NCI-H1092 (cell line): ENCODE measurements around the gene BEGAIN.

Experiments
- DNase-seq: peaks from one replicate; lab custom pipeline; 2025; lab: John Stamatoyannopoulos, UW

BEGAIN gene

DNA sequence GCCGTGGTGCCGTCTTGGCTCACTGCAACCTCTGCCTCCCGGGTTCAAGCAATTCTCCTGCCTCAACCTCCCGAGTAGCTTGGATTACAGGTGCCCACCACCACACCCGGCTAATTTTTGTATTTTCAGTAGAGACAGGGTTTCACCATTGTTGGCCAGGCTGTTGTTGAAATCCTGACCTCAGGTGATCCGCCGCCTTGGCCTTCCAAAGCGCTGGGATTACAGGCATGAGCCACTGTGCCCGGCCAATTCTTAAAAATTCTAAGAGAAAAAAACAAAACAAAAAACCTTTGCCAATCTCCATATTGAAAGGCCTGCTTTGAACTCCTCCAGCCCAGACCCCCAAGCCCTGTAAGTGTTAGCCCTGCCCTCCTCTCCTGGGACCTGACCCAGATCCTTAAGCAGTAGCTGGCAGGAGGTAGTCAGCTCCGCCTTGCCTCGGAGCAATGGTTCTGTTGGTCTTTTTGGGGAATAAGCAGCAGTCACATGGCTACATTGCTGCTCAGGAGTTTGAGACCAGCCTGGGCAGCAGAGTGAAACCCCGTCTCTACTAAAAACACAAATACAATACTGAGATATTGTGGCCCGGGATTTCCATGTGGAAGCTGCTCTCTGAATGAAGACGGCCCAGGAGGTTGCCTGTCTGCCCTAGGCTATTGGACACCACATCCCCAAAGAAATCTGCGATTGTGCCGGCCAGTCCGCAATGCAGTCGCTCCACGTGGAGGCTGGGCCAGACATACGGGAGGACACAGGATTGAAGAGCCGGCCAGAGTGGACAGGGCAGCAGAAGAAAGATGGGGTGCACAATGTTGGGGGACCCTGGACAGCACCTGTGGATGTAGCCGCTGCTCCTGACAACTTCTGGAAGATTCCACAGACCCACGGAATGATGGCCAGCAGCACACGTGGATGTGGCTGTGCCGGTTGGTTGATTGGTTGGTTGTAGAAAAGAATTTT lies 28.8 kb upstream of the BEGAIN start:
- no peak for DNase-seq

DNA sequence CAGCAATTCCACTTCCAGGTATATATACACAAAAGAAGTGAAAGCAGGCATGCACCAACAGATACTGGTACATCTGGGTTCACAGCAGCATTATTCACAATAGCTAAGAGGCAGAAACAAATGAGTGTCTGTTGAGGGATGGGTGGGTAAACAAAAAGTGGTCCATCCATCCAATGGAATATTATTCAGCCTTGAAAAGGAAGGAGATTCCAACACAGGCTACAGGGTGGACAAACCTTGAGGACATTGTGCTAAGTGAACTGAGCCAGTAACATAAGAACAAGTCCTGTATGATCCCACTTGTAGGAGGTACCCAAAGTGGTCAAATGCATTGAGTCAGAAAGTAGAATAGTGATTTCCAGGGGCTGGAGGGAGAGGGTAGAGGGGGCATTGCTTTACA lies 27.6 kb upstream of the BEGAIN start:
- no peak for DNase-seq

DNA sequence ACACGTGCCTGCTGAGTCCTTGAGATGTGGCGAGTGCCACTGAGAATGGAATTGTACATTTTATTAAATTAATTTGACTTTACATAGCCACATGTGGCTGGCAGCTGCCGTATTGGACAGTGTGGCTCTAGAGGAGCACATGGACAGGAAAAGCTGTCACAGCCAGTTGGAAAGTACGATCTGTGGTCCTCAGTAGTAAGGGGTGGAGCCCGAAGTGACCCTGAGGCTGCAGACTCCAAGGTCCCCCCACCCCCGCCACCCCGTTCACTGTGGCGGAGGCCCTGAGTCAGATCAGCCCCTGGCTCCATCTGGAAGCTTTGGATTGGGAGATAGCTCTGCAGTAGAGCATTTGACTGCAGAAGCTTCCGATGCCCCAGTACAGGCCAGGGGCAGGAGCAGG lies 25.8 kb upstream of the BEGAIN start:
- no peak for DNase-seq

DNA sequence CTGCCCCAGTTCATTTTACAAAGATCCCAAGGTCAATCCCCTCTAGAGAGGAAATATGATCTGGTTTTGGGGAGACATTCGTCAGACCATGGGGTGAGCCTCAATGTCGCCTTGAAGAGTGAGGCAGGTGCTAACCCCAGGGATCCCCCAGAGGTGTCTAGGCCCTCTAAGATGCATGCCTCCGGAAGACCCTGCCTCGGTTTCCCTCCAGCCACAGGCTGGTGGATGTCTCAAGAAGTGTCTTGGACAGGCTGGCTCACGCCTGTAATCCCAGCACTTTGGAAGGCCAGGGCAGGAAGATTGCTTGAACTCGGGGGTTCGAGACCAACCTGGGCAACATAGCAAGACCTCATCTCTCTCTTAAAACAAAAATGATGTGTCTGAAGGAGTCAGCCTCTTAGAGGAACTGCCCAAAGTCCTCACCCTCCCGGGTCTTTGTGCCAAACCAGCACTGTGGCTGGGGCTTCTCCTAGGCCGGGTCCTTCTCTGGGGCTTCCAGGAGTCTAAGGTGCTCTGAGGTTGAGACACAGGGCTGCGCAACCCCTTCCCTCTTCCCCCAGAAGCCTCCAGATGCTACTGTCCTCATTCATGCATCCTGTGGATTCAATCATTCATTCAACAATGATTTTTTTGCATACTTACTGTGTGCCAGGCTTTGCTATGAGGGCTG lies 24.7 kb upstream of the BEGAIN start:
- no peak for DNase-seq

DNA sequence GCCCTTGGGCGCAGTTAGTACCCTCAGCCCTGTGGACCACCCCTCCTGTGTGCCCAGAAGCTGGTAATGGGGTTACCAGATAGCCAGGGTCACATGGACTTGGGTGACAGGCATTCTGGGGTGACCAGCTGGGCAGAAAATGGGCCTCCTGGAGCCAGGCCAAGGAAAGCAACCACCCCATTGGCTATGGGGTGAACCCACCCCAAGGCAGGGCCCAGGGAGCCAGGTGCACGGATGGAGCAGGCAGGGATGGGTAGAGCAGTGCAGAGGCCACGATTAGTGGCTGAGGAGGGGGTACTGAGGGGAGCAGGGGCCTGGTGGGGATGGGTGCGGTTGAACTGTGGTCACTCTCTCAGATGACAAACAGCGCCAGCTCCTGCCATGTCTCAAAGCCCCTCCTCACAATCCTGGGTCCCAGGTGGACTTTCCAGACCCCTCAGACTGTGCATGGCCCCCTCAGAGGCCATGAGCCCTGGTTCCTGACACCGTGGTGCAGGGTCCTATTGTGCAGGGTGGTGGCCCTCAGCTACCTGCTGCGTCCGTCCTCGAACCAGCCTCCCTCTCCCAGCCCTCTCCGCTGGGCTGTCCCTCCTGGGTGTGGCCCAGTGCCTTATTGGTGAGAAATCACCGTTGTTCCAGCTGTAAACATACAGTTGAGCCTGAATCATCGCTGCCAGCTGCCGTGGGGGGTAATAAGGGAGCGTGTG lies 23.4 kb upstream of the BEGAIN start:
- no peak for DNase-seq

DNA sequence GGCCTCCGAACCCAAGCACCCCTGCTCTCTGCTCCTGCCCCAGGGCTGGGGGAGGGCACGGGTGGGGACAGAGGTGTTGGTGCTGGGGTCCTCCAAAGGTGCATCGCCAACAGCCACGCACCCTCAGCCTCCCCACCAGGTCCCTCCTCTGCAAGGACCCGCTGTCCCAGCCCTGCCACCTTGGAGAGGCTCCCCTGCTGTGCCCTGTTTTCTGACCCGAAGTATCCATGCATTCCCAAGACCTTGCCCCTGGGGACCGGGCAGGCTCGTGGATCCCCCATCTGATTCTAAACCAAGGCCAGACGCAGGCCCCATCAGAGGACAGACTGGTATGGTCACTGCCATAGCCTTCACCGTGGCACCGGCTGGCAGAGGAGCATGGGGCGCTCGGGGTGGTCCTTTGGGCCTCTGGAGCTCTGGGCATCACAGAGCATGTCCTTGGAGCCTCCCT lies 22.7 kb upstream of the BEGAIN start:
- no peak for DNase-seq

DNA sequence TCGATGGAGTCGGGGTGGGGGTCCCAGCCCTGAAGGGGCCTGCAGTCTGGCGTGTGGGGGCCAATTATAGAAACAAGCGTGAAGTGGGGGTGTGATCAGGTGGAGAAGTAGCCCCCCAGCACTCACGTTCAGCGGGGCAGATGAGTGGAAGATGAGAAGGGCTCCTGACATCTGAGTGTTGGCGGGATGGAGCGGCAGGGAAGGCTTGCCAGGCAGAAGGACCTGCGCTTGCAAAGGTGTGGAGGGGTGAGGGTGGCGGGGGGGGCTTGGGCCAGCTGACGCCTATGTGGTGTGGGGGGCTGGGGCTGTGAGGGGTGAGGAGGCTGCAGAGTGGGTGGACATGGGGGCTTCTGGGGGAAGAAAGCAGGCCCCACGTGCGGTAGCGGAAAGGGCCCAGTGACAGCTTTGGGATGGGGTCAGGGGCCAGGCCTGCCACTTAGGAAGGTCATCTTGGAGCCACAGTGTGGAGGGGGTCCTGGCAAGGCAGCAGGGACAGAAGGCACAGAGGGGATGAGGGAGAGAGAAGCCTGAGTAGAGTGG lies 22.2 kb upstream of the BEGAIN start:
- DNase-seq, result no peak

DNA sequence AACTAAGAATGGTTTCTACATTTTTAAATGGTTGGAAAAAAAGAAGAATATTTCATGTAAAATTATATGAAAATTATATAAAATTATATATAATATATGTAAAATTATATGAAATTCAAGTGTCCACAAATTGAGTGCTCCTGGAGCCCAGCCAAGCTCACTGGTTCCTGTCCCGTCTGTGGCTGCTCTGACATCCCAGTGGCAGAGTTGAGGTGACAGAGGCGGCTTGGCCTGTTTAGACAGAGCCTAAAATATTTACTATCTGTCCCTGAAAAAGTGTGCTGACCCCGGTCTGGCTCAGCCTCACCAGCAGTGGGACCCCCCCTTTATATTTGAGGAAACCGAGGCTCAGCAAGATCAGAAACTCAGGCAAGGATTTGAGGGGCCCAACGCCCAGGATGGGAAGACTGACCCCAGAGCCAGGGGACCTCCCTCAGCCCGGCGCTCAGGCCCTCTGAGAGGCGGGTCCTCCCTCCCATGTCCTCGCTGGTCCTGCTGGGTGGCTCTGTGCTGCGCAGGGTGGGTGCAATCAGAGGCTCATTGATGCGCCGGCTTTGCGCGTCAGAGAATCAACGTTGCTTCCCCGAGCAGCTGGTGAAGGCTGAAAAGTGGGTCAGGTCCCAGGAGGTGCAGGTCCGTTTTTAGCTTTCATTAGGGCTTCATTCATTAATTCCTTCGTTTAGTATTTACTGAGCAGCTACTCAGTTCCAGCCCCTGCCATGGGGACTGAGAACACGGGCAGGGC lies 21.5 kb upstream of the BEGAIN start:
- no peak for DNase-seq

DNA sequence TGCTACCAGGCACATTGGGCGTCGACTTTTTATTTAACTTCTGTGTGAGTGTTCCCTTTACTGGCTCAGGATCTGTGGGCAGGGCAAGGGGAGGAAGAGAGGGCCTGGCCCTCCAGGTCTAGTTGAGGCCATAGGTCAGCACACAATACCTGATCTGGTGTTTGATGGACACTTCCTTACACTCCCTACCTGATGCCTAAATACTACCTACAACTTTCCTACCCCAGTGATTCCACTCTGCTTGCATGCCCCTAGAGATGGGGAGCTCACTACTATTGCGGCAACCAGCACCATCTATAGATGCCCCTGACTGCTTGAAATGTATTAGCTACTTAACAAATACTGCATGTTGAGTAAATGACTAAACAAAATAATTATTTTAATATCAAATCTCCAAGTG lies 20.8 kb upstream of the BEGAIN start:
- DNase-seq, result no peak

DNA sequence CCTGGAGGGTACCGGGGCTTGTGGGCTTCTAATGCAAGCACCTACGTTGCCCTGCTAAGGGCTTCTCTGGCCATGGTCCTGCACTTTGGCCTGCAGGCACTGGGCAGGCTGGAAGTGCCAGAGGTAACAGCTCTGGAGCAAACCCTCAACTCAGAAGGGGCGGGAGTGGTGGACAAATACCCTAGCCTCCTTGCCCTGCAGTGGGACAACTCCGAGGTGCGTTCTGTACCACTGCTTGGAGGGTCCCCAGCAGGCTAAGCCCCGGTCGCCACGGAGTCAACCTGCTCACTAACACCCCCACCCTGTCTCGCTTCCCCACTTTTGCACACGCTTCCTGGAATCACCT lies 20.4 kb upstream of the BEGAIN start:
- DNase-seq, result no peak

DNA sequence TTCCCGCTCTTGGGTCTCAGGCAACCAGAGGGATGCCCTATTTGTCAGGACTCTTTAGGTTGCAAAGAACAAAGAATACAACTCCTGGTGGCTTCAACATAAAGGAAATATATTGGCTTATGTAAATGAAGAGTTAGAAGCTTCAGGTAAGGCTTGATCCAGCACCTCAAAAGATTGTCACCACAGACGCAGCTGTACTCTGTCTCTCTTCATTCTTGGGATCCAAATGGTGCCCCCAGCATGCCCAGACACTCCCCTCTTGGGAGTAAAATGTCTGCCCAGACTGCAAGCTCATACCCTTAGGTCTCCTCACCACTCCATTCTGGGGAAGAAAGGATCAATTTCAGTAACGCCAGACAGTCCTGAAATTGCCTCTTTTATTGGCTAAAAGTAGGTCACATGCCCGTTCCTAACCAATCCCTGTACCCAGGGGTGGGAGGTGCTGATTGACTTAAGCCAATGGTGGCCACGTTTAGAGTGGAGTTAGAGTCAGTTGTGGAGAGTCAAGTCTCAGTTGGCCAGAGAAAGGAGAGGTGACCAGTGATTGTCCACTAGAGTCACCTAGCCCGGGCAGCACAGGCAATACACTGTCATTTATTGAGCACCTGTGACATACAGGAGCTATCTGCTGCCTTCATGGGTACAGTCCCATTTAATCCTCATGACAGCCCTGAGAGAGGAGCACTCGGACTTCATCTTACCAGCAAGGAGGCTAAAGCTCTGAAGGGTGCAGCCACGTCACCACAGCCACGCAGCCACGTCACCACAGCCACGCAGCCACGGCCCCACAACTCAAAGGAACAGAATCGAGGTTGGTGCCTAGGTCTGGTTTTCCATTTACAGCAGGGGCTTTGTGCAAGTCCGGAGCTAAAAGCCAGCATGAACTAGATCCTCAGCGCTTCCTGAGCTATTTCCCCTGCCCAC lies 19.7 kb upstream of the BEGAIN start:
- no peak for DNase-seq

DNA sequence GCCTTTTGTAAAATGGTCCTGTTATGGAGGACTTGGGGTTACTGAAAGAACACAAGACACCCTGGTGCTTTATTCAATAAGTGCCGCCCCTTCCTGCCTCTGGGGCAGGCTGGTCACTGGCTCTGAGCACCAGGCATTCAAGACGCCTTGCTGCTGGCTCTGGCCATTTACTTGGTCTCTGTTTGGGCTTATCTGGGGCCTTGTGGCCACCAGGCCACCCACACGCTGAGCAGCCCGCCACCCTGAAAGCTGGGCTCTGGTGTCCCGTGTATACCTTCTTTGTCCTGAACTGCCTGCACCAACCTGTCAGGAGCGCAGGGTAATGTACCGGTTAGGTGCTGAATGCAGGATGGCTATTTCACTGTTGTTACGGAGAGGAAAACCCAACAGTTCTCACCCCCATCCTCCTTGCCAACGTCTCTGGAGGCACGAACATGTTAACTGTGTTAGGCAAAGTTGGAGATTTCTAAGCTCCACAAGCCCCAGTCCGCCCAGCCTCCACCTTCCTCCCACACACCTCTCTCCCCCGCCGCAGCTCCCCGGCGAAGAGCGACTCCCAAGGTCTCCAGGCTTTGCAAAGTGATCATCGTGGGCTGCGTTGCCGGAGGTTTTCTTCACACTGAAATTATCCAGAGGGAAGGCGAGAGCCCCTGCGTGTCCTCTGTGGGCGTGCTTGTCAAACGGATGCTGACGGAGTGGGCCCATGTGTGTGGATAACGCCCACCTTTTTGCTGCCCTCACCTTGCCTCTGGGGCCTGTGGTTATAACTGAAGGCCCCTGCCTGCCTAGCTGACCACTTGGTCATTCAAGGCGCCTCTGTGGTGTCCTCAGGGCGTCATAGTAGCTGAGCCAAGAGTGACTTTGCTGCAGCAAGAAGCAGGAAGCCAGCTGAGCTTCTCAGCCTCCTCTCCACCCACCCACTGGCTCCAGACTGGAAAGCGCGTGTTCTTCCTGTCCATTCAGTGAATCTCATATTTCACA lies 18.8 kb upstream of the BEGAIN start:
- DNase-seq, result no peak

DNA sequence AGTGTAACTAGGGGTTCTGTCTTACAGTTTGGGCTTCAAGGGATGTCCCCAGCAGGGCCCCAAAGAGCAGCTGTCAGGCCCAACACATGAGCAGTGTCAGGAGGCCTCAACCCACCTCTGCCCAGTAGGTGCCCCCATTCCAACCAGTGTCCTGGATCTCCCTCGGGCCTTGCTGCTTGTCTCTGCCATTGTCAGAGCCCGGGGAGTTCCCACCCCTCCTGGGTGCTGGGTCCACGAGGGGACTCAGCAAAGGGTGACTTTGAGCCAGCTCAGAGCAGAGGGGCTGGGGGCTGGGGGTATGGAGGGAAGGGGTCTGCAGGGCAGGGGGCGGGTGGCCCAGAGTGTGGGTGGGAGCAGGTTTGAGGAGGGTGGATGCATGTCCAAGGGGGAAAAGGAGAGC lies 18.0 kb upstream of the BEGAIN start:
- DNase-seq, result no peak

DNA sequence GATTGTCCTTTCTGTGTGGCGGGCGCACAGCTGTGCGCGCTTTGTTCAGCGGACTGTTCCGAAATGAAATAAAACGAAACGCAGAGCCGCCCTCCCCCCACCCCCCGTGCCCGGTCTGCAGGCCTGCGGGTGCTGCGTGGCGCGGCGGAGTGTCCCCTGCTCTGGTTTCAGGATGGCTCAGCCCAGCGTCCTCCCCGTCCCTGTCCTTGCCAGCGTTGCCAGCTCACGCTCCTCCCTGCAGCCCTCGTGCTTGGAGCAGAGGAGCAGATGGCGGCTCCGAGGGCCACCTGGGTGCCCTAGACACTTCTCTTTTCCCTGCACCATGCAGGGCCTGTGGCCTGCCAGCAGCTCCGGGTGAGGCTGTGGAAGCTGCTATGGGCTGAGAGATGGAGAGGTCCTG lies 17.5 kb upstream of the BEGAIN start:
- DNase-seq, result no peak

DNA sequence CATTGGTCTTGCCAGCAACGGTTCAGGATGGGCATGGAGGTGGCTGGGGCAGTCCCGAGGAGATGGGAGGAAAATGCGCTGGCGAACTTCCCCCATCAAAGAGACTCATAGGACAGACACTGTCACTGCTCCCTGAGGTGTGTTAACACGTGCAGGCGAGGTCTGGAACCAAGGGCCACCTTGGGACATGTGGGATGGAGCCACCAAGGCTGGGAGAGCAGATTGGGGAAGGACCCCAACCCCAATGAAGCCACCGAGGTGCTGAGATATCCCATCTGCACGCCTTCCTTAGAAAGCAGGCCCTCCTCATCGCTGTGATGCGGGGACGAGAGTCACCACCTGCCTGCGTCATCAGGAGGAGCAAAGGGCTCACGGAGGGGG lies 16.9 kb upstream of the BEGAIN start:
- no peak for DNase-seq

DNA sequence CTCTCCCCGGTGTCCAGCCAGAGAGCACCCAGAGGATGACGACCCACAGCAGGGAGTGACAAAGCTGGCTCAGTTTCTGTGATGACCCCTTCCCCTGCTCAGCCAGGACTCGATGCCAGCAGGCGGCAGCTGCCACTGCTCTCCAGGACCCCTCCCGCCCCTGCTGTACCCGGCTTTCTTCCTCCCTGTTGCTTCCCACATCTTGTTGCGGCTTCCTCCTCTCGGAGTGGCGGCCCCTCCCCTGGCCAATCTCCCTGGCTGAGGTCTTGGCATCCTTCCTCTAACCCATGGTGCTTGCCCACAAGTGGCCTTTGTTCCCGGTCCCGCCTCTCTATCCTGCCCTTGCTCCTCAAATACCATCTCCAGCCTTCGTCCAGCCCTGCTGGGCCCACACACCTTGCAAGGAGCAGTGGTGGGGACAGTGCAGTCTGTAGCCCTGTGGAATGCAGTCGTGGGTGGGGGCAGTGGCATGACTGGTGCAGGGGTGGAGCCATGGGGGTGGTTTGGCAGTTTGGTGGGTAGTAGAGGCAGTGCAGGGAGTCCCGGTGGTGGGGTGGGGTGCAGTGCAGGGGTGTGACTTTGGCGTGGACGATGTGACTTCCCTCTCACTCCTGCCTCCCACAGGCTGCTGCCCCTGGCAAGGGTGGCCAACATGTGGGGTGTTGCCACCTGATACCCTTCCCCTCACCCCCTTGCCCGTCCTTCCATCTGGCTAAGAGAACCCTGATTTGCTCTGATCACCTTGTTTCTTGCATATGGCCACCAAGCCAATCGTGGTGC lies 16.3 kb upstream of the BEGAIN start:
- DNase-seq, result no peak

DNA sequence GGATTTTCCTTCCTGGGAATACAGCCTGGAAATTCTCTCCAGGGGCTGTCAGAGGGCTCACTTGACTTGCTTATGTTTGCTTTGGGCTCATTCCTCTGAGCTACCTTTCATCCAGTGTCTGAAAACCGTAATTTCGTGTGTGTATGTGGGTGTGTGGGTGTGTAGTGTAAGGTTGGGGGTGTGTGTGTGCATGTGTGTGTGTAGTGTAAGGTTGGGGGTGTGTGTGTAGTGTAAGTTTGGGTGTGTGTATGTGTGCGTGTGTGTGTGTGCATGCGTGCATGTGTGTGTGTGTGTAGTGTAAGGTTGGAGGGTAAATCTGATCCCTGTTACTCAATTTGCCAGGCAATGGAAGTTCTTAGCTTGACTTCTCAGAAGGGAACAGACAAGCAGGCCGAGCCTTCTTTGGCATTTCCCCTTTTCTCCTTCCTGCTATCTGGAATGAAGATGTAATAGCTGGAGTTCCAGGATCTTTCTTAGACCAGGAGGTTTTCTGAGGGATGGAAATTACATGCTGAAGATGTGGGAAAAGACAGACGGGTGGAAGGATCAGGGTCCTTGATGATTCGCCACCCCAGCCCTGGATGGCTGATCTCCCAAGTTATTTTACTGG lies 15.5 kb upstream of the BEGAIN start:
- DNase-seq, result no peak

DNA sequence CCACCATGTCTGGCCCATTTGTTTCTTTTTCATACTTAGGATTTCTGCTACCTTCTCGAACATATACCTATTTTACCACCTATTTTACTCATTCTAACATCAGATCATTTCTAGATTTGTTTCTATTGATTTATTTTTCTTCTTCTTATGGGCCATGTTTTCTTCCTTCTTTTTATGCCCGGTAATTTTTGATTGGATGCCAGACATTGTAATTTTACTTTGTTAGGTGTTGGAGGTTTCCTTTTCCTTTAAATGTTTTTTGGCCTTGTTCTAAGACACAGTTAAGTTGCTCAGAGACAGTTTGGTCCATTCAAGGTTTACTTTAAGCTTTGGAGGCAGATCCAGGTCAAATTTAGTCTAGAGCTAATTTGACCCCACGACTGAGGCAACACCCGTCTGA lies 14.7 kb upstream of the BEGAIN start:
- DNase-seq, result no peak
